Measurements from ENCODE around the gene STAB2.

STAB2 gene

DNA sequence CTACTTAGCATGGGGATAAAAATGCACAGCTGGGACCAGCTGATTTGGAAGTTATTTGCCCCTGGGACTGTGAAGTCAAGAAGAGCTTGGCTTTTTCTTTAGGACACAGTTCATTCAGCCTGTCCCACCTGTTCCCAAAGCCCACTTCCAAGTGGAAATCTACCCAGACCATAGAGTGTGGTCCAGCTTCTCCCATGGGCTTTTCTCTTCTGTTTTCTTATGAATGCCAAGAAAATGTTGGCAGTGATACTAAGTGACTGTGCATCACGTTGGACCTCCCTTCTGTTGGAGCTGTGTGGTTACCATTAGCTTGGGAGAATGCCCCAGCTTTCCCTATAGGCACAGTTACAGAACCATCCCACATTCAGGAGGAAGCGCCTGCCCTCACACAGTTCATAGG is 164.5 kb downstream of the STAB2 start:
- no peak for DNase-seq

DNA sequence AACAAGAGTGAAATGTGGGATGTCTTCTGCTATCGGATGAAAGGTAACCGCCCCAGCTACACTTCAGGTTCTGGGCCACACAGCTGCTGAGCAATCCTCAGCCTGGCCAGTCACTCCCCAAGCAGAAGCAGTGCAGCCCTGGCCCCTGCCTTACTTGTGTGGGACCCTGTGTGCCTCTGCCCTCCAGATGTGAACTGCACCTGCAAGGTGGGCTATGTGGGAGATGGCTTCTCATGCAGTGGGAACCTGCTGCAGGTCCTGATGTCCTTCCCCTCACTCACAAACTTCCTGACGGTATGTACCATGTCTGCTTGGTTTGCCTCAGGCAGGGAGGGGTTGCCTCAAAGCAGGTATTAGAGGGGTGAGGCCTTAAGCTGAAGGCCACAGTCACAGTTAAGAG is 168.4 kb downstream of the STAB2 start:
- no peak for DNase-seq

DNA sequence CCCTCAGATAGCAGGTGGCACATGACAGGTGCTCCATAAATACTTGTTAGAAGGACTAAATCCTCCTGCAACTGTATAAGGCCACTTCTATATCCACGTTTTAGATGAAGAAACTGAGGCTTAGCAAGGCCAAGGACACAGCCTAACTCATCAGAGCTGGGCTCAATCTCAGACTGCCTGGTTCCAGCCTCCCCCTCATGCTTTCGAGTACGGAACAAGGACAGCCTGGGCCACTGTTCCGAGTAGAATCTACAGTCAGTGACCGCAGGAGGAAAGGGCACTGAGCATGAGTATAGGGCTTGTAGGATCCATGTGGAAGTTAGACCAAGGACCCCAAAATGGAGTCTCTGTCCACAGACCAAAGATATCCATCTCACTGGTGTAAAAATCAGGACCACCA is 169.4 kb downstream of the STAB2 start:
- no peak for DNase-seq

GRCh38 chr12:103757248-103757647 is 170.2 kb downstream of the STAB2 start:
- DNase-seq: no peak

GRCh38 chr12:103758310-103759089 is 171.4 kb downstream of the STAB2 start:
- DNase-seq: no peak

GRCh38 chr12:103762473-103762872 is 175.4 kb downstream of the STAB2 start:
- no peak for DNase-seq

DNA sequence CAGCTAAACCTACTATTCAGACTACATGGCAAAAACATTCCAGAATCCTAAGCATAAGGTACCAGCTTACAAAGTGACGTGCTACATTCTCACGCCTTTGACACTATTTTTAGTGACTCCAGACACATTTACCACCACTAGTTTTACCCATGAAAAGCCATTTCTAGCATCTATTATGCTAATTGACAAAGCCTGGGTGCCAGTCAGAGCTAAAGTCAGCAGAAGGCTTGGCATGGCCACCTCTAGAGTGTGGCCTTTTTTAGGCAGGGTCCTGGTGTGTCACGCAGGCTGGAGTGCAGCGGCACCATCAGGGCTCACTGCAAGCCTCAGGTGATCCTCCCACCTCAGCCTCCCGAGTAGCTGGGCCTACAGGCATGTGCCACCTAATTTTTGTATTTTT is 178.2 kb downstream of the STAB2 start:
- DNase-seq: no peak

DNA sequence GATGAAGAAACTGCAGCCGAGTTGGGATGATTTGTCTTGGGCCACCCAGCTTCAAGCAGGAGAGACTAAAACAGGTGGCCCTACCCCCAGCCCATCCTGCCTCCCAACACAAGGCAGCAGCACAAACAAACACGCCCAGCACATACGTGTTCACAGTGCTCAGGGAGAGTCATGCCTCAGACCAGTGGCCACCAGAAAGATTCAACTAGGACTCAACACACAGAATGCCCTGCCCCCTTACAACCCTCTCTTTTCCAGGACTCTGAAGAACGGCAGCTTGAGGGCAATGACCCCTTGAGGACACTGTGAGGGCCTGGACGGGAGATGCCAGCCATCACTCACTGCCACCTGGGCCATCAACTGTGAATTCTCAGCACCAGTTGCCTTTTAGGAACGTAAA is 179.0 kb downstream of the STAB2 start:
- DNase-seq: no peak

DNA sequence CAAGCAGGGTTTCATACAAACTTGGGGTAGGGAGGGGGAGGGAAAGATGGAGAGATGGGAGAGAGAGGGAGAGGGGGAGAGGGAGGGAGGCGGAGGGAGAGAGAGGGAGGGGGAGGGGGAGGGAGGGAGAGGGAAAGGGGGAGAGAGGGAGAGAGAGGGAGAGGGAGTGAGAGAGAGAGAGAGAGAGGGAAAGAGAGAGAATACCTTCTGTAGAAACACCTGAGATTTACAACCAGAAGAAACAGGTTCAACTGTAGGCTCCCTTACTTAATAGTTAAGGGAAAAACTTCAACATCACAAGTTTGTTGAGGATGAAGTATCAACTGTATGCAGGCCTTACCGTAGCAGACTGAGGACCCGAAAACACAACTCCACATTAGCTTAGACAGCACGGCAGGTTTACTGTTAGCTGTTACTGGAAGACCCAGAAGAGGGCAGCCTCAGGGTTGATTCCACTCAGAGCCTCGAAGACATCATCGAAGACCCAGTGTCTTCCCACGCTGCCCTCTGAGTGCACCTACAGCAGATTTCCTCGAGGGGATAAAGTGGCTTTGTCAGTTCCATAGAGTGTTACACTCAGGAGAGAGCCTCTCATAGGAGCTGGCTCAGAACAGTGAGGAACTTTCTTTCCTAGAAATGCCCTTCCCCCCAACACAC is 181.5 kb downstream of the STAB2 start:
- no peak for DNase-seq

DNA sequence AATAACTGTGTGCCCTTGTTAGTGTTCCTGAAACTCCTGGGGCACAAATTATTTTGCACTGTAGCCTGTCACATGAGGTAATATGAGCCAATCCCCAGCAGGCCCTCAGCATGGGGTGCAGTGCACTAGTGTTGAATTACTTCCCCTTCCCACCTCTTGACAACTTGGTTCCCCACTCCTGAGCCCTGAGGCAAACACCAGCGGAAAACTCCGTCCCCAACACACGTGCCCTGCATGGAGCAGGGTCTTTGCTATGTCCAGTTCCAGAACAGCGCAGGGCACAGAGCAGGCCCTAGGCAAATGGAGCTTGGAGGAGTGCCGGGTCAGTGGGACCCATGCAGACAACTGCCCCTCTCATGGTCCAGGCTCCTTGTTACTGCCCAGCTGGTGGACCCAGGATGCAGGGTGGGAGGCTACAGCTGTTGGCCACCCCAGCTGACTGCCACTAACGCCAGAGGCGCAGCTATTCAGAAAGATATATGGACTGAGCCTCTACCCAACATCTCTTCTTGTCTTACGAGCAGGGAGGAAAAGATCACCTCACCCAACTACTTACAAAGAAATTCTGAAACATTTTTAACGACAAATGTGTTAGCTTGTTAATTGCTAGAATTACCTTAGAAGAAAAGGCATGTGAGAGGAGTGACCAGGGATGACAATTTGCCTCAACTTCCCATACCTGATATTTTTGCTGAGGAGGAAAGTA is 182.3 kb downstream of the STAB2 start:
- DNase-seq: no peak

DNA sequence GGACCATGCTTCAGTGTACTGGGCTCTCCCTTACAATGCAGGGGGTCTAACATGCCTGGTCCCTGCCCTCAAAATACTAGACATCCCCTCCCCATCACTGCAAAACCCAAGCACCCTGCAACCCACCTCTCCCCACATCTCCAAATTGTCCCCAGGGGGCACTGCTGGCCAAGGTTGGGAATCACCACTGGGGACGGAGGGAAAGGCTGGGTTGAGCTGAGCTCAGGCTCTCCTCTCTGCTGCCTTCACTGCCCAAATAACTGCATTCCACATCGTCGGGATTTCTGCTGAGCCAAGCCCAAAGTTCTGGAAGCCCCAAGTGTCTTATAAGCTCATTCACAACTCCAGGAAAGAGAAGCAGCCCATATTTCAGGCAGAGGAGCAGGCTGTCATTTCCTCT is 184.4 kb downstream of the STAB2 start:
- peak; percentile 2 to 6 for DNase-seq

DNA sequence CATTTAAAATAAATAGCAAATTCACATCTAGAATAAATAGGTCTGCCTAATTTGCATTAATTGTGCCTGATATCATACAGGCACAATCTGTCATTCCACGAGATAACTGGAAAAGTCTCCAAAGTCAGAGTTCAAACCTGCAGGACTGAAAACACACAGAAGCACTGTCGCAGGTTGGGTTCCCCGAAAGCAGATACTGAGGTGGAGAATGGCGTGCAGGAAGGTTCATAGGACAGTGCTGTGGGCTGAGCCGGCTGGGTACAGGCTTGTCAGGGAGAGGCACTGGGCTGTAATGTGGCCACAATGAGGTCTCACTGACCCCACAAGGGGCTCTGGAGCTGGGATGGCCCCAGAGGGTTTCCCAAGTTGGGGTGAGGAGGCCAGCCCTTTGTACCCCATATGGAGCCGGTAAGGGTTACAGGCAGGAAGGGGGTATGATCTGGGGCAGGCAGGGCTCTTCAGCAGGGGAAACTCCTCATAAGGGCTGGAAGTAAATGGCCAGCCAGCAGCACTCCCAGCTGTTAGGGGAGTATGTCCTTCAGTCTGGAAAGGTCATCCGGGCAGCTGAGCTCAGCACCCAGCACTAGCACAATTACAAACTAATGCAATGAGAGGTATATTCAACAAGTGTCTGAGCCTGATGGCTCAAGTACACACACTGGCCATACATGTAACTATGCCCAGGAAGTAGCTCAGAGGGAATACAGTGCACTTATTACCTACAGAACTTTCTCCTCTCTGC is 185.5 kb downstream of the STAB2 start:
- no peak for DNase-seq

GRCh38 chr12:103773109-103773910 is 186.2 kb downstream of the STAB2 start:
- no peak for DNase-seq

GRCh38 chr12:103774977-103775560 is 188.0 kb downstream of the STAB2 start:
- DNase-seq: no peak

DNA sequence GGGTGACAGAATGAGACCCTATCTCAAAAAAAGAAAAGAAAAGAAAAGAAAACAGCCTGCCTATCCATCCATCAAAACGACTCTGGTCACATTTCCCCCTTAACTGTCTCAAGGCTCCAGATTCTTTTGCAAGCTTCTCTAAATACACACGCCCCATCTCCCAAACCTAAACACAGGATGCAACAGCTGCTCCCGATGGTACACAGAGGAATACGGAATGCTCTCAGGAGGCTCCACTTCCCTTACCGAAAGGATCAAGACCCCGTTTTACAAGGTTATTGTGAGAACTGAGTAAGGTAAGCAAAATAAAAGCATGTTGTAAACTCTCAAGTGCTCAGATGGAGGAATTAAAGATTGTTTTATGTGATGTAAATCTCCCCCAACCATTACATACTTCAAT is 191.7 kb downstream of the STAB2 start:
- DNase-seq: no peak

- no peak for DNase-seq
Observed at GRCh38 chr12:103779410-103780092, 192.5 kb downstream of the STAB2 start.

- DNase-seq: no peak
Observed at GRCh38 chr12:103780093-103780440, 193.0 kb downstream of the STAB2 start.

DNA sequence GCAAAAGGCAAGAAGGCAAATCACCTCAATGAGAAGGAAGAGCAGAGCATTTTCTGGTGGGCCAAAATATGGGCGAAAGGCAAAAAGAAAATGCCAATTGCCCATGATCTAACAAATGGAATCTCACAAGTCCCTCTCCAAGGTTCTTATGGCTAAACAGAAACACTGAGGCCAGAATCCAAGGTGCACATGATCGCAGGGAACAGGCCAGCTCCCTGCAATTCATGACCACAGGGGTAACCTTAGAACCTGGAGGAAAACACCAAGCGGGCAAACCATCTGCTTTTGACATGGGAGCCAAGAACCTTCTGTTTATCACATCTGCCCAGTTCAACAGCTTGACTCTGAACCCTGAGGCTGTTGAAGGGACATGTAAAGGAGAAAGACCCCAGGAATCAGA is 193.9 kb downstream of the STAB2 start:
- no peak for DNase-seq

DNA sequence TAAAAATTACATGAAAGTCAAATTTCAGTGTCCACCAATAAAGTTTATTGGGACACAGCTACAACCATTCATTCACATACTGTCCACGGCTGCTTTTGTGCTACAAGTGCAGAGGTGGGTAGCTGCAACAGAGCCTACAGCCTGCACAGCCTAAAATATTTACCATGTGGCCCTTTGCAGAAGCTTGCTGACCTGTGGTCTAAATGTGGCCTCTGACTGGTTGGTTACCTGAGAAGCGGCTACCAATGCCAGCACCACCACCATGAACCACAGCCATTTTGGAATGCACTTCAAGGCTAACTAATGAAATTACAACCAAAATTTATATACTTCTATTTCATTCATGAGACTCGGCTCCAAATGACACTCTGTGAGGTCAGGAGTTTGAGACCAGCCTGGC is 195.3 kb downstream of the STAB2 start:
- DNase-seq: no peak

- no peak for DNase-seq
Observed at GRCh38 chr12:103783744-103784664, 196.9 kb downstream of the STAB2 start.

Data from CD4-positive, alpha-beta T cell treated with Interferon alpha-2 for 1 hour (primary cell).